ENCODE data around the gene CROCC2. TPM values are rescaled to one million over a fixed set of nuclear protein-coding genes. Genes with fewer than 3 reads are reported as not detected.

Gene CROCC2
- total and polyA plus RNA-seq, 3 experiments from 2014 or later: not detected

DNA sequence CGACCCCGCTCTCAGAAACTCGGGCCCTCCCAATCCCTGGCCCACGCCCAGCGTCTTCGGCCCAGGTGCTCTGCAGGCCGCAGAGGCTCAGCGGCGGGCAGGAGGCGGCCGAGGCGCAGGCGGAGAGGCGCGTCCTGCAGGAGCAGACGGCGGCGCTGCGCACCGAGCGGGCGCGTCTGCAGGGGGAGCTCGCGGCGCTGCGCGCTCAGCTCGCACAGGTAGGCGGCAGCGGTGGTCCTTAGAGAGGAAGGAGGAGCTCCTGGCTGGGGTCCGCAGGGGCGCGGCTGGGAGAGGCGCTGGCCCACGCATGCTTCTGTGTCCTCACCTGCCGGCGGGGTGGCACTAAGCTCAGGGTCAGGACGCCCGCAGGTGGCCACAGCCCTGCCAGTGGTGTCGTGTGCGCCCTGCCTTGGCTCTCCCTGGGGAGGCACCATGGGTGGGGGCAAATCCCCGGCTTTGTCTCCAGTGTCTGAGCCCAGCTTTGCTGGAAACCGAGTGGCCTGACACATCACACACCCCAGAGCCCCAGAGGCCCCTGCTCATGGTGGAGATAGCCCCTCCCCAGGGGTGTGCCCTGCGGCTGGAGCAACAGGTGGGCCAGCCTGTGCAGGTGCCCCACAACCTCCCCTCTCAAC is 77.3 kb downstream of the CROCC2 start:
- no peak overlapping the region for H3K27ac ChIP-seq (ENCODE audit: low read depth, low read length)
- no peaks in the 10 kb centered on the region for H3K36me3 ChIP-seq (ENCODE audit: insufficient read depth, low read length)
- Mint-ChIP-seq H3K4me3 (no peak overlapping the region), H3K36me3 (peaks cover 0 to 2% (median 0%) of the 10 kb centered on the region in 3 donors), H3K4me1 (peaks cover 0 to 4% (median 0%) of the 10 kb centered on the region in 3 donors), H3K9me3 (no peaks in the 10 kb centered on the region), H3K27me3 (peaks cover 1 to 6% of the 10 kb centered on the region in 2 donors), H3K27ac (peak overlapping the region in 1 of 8 donors; percentile 57)
- no peaks in the 10 kb centered on the region for H3K9me3 ChIP-seq (ENCODE audit: low read length)
- no peaks in the 10 kb centered on the region for H3K27me3 ChIP-seq (ENCODE audit: insufficient read depth, low read length, poor library complexity, severe bottlenecking)
- no peaks in the 10 kb centered on the region for H3K4me1 ChIP-seq (ENCODE audit: insufficient read depth, low read length)
- DNase-seq: peak in 3 of 5 donors; percentile 19 to 68 (median 46)
- no peak overlapping the region for H3K4me3 ChIP-seq (ENCODE audit: low read length)
- ChIA-PET POLR2A (no interaction called here), CTCF (interaction anchor here (0.8 to 1.4 kb wide), 7 partner anchors 11 to 167 kb away, joined by 3 to 5 read pairs (median 4); partner anchors contain the start of gene PPP1R7)

DNA sequence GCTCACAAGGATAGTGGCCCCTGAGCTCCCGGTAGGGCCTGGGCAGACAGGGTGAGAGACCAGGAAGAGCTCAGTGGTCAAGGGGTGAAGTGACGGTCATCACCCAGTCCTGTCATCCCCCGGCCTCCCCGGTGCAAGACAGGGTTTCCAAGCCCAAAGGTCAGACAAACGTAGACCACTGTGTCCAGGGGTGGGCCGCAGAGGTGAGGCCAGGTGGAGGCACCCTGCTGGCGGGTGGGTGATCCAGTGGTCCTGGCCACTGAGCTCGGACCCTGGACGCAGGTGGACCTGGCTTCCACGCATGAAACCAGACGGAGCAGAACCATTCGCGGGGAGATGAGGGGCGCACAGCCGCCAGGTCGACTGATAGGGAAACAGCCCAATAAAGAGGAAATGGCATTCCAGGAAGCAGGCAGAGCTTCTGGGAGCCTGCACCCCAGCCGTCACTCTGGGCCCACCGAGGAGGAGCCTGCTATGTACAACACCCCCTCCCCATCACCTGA is 77.9 kb downstream of the CROCC2 start:
- Histone ChIP-seq H3K4me3 (ENCODE audit: low read length) (no peak overlapping the region), H3K9me3 (ENCODE audit: low read length) (no peaks in the 10 kb centered on the region), H3K27ac (ENCODE audit: low read depth, low read length) (no peak overlapping the region), H3K27me3 (ENCODE audit: insufficient read depth, low read length, poor library complexity, severe bottlenecking) (no peaks in the 10 kb centered on the region), H3K4me1 (ENCODE audit: insufficient read depth, low read length) (no peaks in the 10 kb centered on the region), H3K36me3 (ENCODE audit: insufficient read depth, low read length) (no peaks in the 10 kb centered on the region)
- Mint-ChIP-seq H3K4me1 (peaks cover 0 to 4% (median 0%) of the 10 kb centered on the region in 3 donors), H3K36me3 (peaks cover 0 to 2% (median 0%) of the 10 kb centered on the region in 3 donors), H3K4me3 (no peak overlapping the region), H3K27ac (no peak overlapping the region), H3K27me3 (peaks cover 1 to 6% of the 10 kb centered on the region in 2 donors), H3K9me3 (no peaks in the 10 kb centered on the region)
- peak in 1 of 5 donors; percentile 41 for DNase-seq
- CTCF ChIA-PET: interaction anchor here (0.8 to 1.4 kb wide), 7 partner anchors 10 to 167 kb away, joined by 3 to 5 read pairs (median 4); partner anchors contain the start of gene PPP1R7
- POLR2A ChIA-PET: no interaction called here

- no peak overlapping the region for H3K27ac Mint-ChIP-seq
- H3K27ac ChIP-seq (ENCODE audit: low read depth, low read length): no peak overlapping the region
- no peak overlapping the region for H3K4me3 Mint-ChIP-seq
- peak in 1 of 5 donors; percentile 39 for DNase-seq
- CTCF ChIA-PET: no interaction called here
- H3K4me1 ChIP-seq (ENCODE audit: insufficient read depth, low read length): no peaks in the 10 kb centered on the region
- peaks cover 0 to 4% (median 0%) of the 10 kb centered on the region in 3 donors for H3K4me1 Mint-ChIP-seq
- H3K36me3 Mint-ChIP-seq: peaks cover 0 to 2% (median 0%) of the 10 kb centered on the region in 3 donors
- no peaks in the 10 kb centered on the region for H3K9me3 Mint-ChIP-seq
- H3K27me3 Mint-ChIP-seq: peaks cover 4 to 6% of the 10 kb centered on the region in 2 donors
- no peaks in the 10 kb centered on the region for H3K27me3 ChIP-seq (ENCODE audit: insufficient read depth, low read length, poor library complexity, severe bottlenecking)
- POLR2A ChIA-PET: no interaction called here
- no peak overlapping the region for H3K4me3 ChIP-seq (ENCODE audit: low read length)
- H3K9me3 ChIP-seq (ENCODE audit: low read length): no peaks in the 10 kb centered on the region
- H3K36me3 ChIP-seq (ENCODE audit: insufficient read depth, low read length): no peaks in the 10 kb centered on the region
Measured at GRCh38 chr2:240985881-240986786, 80.0 kb downstream of the CROCC2 start.

- H3K9me3 Mint-ChIP-seq: no peaks in the 10 kb centered on the region
- Histone ChIP-seq H3K36me3 (ENCODE audit: insufficient read depth, low read length) (no peaks in the 10 kb centered on the region), H3K27ac (ENCODE audit: low read depth, low read length) (no peak overlapping the region), H3K4me3 (ENCODE audit: low read length) (no peak overlapping the region), H3K9me3 (ENCODE audit: low read length) (no peaks in the 10 kb centered on the region), H3K4me1 (ENCODE audit: insufficient read depth, low read length) (no peaks in the 10 kb centered on the region), H3K27me3 (ENCODE audit: insufficient read depth, low read length, poor library complexity, severe bottlenecking) (no peaks in the 10 kb centered on the region)
- peaks cover 0 to 4% (median 0%) of the 10 kb centered on the region in 3 donors for H3K4me1 Mint-ChIP-seq
- H3K27ac Mint-ChIP-seq: no peak overlapping the region
- H3K27me3 Mint-ChIP-seq: peaks cover 4 to 6% of the 10 kb centered on the region in 2 donors
- peaks cover 0 to 2% (median 0%) of the 10 kb centered on the region in 3 donors for H3K36me3 Mint-ChIP-seq
- POLR2A ChIA-PET: no interaction called here
- DNase-seq: peak in 1 of 5 donors; percentile 39
- CTCF ChIA-PET: no interaction called here
- H3K4me3 Mint-ChIP-seq: no peak overlapping the region
Measured at GRCh38 chr2:240986787-240987411, 80.8 kb downstream of the CROCC2 start.

DNA sequence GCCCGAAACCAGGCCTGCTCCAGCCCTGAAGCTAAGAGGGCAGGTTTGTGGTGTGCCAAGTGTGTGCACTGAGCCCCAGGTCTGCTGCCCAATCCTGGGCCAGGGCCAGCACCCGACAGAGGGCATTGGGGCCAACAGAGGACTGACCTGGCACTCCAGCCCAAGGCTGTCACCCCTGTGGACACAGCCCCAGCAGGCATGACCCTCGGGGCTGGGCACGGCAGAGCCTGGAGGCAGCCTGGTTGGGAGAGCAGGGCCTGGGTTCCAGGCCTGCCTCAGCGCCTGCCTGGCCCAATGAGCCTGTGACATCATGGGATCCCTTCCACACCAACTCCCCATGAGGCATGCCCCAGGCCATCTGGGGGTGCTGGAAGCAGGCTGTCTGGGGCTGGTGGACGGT is 81.5 kb downstream of the CROCC2 start:
- Histone ChIP-seq H3K9me3 (ENCODE audit: low read length) (no peaks in the 10 kb centered on the region), H3K4me1 (ENCODE audit: insufficient read depth, low read length) (no peaks in the 10 kb centered on the region), H3K27ac (ENCODE audit: low read depth, low read length) (no peak overlapping the region), H3K36me3 (ENCODE audit: insufficient read depth, low read length) (no peaks in the 10 kb centered on the region), H3K4me3 (ENCODE audit: low read length) (no peak overlapping the region), H3K27me3 (ENCODE audit: insufficient read depth, low read length, poor library complexity, severe bottlenecking) (no peaks in the 10 kb centered on the region)
- Mint-ChIP-seq H3K36me3 (peaks cover 0 to 2% (median 0%) of the 10 kb centered on the region in 3 donors), H3K4me1 (peaks cover 0 to 4% (median 0%) of the 10 kb centered on the region in 3 donors), H3K4me3 (no peak overlapping the region), H3K27ac (no peak overlapping the region), H3K9me3 (no peaks in the 10 kb centered on the region), H3K27me3 (peaks cover 4 to 5% of the 10 kb centered on the region in 2 donors)
- CTCF ChIA-PET: no interaction called here
- DNase-seq: peak in 1 of 5 donors; percentile 18
- POLR2A ChIA-PET: no interaction called here

DNA sequence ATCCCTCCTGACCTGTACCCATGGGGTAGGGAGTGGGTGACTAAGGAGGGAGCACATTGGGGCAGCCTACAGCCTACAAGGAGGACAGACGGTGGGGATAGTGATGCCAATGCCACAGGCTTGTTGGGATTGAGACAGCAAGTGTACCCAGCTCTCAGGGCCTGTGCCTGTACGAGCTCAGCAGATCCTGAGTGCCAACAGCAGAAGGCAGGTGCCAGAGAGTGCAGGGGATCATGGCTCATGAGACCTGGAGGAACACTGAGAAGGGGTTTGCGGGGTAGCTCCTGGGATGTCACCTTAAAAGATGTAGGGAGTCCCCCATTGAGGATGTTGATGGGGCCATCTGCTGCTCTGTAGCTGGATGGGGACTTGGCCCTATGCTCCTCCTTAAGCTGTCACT is 82.0 kb downstream of the CROCC2 start:
- Mint-ChIP-seq H3K27me3 (peaks cover 0 to 4% of the 10 kb centered on the region in 2 donors), H3K27ac (no peak overlapping the region), H3K4me1 (no peaks in the 10 kb centered on the region), H3K9me3 (no peaks in the 10 kb centered on the region), H3K36me3 (peaks cover 0 to 2% (median 0%) of the 10 kb centered on the region in 3 donors), H3K4me3 (no peak overlapping the region)
- no peak overlapping the region for H3K27ac ChIP-seq (ENCODE audit: low read depth, low read length)
- no peaks in the 10 kb centered on the region for H3K9me3 ChIP-seq (ENCODE audit: low read length)
- no peaks in the 10 kb centered on the region for H3K27me3 ChIP-seq (ENCODE audit: insufficient read depth, low read length, poor library complexity, severe bottlenecking)
- no peak overlapping the region for H3K4me3 ChIP-seq (ENCODE audit: low read length)
- ChIA-PET POLR2A (no interaction called here), CTCF (no interaction called here)
- H3K4me1 ChIP-seq (ENCODE audit: insufficient read depth, low read length): no peaks in the 10 kb centered on the region
- peak in 1 of 5 donors; percentile 17 for DNase-seq
- H3K36me3 ChIP-seq (ENCODE audit: insufficient read depth, low read length): no peaks in the 10 kb centered on the region

DNA sequence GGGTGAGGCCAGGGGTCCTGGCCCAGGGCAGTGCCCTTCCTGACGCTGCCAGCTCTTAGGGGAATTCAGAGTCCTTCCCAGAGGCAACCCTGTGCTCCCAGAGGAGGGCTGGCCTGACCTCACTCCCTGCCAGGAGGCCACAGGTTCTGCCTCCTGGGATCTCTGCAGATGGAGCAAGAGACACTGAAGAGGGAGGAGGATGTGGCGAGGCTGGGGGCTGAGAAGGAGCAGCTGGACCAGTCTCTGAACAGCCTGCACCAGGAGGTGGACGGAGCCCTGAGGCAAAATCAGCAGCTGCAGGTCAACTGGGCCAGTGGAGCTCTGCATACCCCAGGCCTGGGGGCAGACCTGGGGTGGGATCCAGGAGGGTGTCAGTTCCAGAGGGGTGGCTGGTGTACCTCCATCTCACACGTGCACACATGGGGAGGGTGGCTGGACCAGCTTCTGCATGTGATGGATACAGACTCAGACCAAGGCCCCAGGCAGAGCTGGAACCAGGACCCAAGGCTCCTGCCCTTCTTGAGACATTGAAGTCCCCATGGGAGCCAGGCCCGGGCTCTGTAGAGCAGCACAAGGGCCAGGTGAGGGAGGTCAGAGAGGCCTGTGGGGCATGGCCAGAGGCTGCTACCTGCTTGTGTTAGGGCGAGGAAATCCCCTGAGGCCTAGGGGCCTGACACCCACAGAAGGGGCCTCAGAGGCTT is 82.6 kb downstream of the CROCC2 start:
- no peak overlapping the region for H3K4me3 ChIP-seq (ENCODE audit: low read length)
- POLR2A ChIA-PET: no interaction called here
- no peaks in the 10 kb centered on the region for H3K36me3 ChIP-seq (ENCODE audit: insufficient read depth, low read length)
- no peak overlapping the region for H3K27ac ChIP-seq (ENCODE audit: low read depth, low read length)
- no peaks in the 10 kb centered on the region for H3K27me3 ChIP-seq (ENCODE audit: insufficient read depth, low read length, poor library complexity, severe bottlenecking)
- peak in 1 of 5 donors; percentile 23 for DNase-seq
- H3K4me1 ChIP-seq (ENCODE audit: insufficient read depth, low read length): no peaks in the 10 kb centered on the region
- no peaks in the 10 kb centered on the region for H3K4me1 Mint-ChIP-seq
- no peak overlapping the region for H3K4me3 Mint-ChIP-seq
- H3K27me3 Mint-ChIP-seq: peaks cover 0 to 4% of the 10 kb centered on the region in 2 donors
- H3K27ac Mint-ChIP-seq: no peak overlapping the region
- CTCF ChIA-PET: no interaction called here
- H3K36me3 Mint-ChIP-seq: peaks cover 0 to 2% (median 0%) of the 10 kb centered on the region in 3 donors
- no peaks in the 10 kb centered on the region for H3K9me3 Mint-ChIP-seq
- H3K9me3 ChIP-seq (ENCODE audit: low read length): no peaks in the 10 kb centered on the region

All from CD8-positive, alpha-beta memory T cell (primary cell).